GM10248 (cell line): ENCODE results near the gene SH3RF1.

Source experiments
- CTCF ChIA-PET: fragments of 300-600 bp; sonication (Branson Sonifier 250); formaldehyde crosslinking; extraction: SDS; loops from one replicate; lab custom pipeline; 2021; ENCODE audit warnings: antibody characterized with exemption; lab: Yijun Ruan, JAX
- POLR2A ChIA-PET: fragments of 350-650 bp; sonication (Branson Sonifier 250); formaldehyde crosslinking; extraction: SDS; loops from one replicate; lab custom pipeline; 2020; ENCODE audit warnings: antibody characterized with exemption; lab: Yijun Ruan, JAX
- DNase-seq: peaks from one replicate; pipeline ENCODE4 v3.0.0; 2012; ENCODE audit errors: extremely low spot score
- TF ChIP-seq, protein P1 (sequence below): IDR thresholded peaks from 2 replicates; pipeline ENCODE4 v1.5.1; 2012; ENCODE audit warnings: mild to moderate bottlenecking, low read depth; ENCODE audit errors: extremely low read depth, missing control alignments, control extremely low read depth

Gene SH3RF1

DNA sequence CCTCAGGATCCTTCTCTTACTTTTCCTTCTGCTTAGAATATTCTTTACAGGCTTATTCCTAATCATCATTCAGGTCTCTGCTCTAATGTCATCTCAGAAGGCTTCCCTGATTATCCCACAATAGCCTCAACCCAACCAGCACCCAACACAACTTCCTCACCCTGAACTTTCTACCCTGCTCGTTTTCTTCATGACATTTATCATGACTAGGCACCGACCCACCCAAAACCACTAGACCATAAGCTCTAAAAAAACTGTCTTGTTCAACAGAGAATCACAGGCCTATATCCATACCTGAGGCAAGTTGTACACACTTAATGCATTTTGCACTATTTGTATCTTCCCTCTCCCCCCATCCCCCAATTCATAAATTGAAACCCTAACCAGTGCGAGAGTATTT lies 95.3 kb downstream of the SH3RF1 start:
- no peak for DNase-seq
- TF ChIP-seq, protein P1, sequence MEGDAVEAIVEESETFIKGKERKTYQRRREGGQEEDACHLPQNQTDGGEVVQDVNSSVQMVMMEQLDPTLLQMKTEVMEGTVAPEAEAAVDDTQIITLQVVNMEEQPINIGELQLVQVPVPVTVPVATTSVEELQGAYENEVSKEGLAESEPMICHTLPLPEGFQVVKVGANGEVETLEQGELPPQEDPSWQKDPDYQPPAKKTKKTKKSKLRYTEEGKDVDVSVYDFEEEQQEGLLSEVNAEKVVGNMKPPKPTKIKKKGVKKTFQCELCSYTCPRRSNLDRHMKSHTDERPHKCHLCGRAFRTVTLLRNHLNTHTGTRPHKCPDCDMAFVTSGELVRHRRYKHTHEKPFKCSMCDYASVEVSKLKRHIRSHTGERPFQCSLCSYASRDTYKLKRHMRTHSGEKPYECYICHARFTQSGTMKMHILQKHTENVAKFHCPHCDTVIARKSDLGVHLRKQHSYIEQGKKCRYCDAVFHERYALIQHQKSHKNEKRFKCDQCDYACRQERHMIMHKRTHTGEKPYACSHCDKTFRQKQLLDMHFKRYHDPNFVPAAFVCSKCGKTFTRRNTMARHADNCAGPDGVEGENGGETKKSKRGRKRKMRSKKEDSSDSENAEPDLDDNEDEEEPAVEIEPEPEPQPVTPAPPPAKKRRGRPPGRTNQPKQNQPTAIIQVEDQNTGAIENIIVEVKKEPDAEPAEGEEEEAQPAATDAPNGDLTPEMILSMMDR: no peak
- ChIA-PET CTCF (interaction anchor here (1.6 to 1.8 kb wide), 2 partner anchors 13 to 27 kb away, joined by 3 to 6 read pairs; no protein-coding TSS in a partner anchor), POLR2A (no interaction called here)

DNA sequence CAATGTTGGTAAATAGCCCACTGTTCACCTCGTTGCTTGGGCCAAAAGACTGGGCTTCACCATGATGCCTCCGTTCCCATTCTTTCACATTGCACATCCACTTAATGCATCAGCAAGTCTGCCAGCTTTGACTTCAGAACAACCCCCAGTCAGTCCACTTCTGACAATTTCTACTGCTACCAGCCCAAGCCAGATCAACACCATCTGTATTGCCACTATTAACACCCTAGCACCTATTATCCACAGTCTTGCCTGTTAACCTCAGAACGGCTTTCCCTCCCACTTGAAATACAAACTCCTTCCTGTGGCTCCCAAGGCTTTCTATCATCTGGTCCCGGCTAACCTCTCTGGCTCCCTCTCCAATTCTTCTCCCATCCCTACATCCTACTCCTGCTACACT lies 95.7 kb downstream of the SH3RF1 start:
- TF ChIP-seq, protein P1: no peak
- ChIA-PET CTCF (interaction anchor here (1.6 to 1.8 kb wide), 2 partner anchors 14 to 28 kb away, joined by 3 to 6 read pairs; no protein-coding TSS in a partner anchor), POLR2A (no interaction called here)
- no peak for DNase-seq

- ChIA-PET CTCF (interaction anchor here (0.7 kb wide), 1 partner anchor 9 kb away, joined by 4 read pairs; no protein-coding TSS in a partner anchor), POLR2A (no interaction called here)
- TF ChIP-seq, protein P1: no peak
- no peak for DNase-seq
These were observed 96.5 kb downstream of the SH3RF1 start for GRCh38 chr4:169174247-169174646.

DNA sequence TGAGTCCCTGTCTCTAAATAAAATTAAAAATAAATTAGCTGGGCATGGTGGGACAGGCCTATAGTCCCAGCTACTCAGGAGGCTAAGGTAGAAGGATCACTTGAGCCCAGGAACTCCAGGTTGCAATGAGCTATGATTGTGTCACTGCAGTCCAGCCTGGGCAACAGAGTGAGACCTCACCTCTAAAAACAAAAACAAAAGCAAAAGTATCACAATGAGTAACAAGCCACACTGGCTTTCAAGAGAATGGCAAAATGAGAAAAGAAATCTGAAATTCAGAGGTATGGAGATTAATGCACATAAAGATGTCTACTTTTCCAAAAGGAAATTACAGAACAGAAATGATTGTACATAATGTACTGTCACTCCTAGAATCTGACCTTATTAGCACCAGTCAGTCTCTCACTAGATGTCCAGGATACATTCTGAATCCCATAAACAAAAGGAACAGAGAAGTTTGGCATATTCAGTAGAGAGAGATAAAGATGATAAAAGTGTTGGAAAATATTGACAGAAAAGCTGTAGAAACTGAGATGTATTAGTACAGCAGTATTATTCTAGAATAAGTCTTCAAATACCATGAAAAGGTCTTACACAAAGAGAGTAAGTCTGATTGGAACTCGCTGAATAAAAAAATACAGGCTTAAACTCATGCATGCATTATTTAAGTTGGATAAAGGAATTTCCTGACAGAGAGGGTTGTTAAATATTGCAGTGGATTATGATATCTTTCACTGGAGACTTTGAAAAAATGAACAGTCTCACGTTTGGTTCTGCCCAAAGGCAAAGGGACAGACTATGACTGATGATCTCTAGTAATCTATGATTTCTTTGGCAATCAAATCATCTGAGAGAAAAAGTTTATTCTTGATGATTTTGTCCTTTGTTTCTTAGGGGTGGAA lies 102.5 kb downstream of the SH3RF1 start:
- ChIA-PET POLR2A (no interaction called here), CTCF (interaction anchor here (1.2 to 1.5 kb wide), 2 partner anchors 19 to 325 kb away, joined by 3 read pairs; no protein-coding TSS in a partner anchor)
- peak; percentile 15 for DNase-seq

GRCh38 chr4:169164669-169165415 lies 105.9 kb downstream of the SH3RF1 start:
- CTCF ChIA-PET: no interaction called here
- POLR2A ChIA-PET: no interaction called here
- TF ChIP-seq, protein P1: no peak
- DNase-seq: no peak

More for the DNA sequence above, 102.5 kb downstream of the SH3RF1 start:
- TF ChIP-seq, protein P1: no peak

DNA sequence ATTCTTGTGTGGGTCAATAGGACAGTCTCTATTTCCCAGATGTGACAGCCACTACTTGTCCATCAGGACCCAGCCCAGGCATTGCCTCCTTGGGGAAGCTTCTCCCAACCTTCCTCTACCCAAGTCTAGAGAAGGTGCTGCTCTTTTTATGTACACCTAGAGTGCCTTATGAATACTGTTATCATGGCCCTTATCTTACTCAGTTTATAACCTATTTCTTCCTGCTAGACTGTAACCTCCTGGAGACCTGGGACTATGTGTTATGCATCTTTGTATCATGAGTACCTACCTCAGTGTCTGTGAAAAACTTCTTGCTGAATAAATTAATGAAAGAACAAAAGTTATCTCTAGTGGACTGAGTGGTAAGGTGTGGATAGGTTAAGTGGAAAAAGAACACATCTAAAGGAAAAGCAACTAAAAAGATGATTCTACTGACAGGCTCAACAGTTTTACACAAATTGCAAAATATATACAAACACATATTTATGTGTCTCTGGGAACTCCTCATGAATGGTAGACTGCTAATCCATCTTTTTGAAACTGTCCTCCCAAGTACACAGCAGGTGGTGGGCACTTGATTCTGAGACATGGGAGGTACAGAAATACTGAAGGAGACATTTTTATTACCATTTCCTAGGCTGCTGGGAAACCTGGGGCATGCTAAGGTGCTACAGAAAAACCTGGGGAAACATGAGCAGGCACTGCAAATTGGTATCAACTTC lies 106.6 kb downstream of the SH3RF1 start:
- ChIA-PET CTCF (no interaction called here), POLR2A (no interaction called here)
- TF ChIP-seq, protein P1: no peak
- DNase-seq: no peak
